NK-92 (cell line): ENCODE measurements around the gene MZF1.
"Not testable (repeated sequence)": the region's sequence is repeated elsewhere in the genome, so short reads cannot be mapped to it uniquely, and the experiment has no call there.

Experiments used
- DNase-seq: peaks from one replicate; lab custom pipeline; 2025; ENCODE audit not compliant: unreplicated experiment; lab: John Stamatoyannopoulos, UW

The MZF1 gene

DNA sequence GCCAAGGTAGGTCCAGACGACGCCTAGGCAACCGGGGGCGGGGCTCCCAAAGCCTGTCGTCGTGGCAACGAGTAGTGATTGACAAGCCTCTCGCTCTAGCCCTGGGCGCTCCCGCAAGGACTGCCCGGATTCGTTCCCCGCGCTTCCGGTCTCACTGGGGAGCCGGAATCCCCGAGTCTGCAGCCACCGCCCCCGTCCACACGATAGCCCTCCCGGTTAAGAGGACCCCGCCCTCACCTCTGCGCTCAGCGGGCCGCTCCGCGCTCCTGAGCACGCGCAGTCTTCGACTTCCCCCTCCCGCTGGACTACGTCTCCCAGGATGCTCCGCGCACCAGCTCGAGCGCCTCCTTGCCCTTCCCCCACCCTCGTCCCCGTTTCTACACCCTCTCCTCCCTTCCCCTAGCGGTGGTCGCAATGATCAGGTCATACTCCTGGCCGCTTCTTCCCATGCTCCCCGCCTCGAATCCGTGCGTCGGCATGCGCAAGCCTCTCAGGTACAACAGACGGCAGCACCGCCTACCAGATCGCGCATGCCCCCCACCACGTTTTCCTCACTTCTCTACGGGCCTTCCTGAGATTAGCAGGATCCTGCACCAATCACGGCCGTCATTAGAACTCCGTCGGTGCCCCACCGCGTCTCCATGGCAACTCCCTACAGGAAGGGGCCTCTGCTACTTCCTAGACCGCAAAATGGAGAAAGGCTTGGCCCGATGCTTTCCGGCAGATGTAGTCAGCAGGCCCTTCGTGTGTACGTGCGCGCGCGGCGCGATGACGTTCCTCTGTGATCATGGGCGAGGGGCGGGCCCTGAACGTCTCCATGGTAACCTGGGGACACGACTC is at the start of gene MZF1:
MZF1 (minus strand) TSS at position 518 of the 840 bp plus-strand sequence. CDS start 1,946 bp downstream, outside the sequence.
- no peak for DNase-seq

DNA sequence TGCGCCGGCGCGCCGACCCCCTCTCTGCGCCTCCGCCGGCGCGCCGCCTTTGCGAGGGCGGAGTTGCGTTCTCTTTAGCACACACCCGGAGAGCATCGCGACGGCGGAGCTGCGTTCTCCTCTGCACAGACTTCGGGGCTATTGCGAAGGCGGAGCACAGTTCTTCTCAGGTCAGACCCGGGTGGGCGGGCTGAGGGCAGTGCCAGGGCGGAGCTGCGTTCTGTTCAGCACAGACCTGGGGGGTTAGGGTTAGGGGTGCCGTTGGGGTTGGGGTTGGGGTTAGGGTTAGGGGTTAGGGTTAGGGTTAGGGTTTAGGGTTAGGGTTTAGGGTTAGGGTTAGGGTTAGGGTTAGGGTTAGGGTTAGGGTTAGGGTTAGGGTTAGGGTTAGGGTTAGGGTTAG is 34.1 kb upstream of the MZF1 start:
- not testable (repeated sequence) for DNase-seq

DNA sequence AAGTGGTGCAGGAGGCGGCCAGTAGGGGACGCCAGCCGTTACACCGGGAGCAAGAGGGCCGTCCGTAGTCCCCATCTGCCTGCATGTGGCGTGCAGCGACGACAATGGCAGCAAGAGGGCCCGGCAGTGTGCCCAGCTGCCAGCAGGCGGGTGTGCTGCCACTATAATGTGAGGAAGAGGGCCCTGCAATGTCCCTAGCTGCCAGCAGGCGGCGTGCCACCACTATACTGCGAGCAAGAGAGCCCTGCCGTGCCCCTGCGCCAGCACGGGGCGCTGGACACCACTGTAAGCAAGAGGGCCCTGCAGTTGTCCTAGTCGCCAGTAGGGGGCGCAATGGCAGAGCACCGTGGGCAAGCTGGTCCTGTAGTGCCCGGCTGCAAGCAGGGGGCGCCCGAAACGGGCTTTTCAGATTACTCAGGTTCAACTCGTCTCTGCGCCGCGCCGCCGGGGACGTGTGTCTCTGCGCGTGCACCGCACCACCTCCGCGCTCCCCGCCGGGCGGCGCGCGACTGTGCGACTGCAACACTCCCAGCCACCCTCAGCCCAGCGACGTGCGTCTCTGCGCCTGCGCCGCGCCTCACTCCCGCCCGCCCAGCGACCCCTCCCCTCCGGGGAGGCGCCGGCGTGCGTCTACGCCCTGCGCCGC is 33.2 kb upstream of the MZF1 start:
- DNase-seq = not testable (repeated sequence)

DNA sequence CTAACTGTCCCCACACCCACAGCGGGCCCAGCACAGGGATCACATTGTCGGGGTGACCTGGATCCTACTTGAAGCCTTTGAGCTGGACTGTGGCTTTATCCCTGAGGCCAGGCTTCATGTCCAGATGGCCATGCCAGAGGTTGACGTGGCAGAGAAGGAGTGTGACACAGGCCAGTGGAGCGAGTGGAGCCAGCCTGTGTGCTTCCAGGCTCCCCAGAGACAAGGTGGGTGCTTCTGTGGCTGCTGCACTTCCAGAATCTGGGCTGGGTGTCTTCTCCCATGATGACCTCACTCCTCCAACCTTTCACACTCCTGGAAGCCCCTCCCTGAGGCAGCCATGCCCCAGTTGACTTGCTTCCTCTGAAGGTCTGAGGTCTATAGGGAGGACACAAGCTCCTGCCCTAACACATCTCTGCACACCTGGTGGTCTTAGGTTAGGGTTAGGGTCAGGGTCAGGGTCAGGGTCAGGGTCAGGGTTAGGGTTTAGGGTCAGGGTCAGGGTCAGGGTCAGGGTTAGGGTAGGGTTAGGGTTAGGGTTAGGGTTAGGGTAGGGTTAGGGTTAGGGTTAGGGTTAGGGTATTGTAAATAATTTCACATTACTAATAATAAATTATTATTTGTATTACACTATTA is 13.1 kb upstream of the MZF1 start:
- no peak for DNase-seq

DNA sequence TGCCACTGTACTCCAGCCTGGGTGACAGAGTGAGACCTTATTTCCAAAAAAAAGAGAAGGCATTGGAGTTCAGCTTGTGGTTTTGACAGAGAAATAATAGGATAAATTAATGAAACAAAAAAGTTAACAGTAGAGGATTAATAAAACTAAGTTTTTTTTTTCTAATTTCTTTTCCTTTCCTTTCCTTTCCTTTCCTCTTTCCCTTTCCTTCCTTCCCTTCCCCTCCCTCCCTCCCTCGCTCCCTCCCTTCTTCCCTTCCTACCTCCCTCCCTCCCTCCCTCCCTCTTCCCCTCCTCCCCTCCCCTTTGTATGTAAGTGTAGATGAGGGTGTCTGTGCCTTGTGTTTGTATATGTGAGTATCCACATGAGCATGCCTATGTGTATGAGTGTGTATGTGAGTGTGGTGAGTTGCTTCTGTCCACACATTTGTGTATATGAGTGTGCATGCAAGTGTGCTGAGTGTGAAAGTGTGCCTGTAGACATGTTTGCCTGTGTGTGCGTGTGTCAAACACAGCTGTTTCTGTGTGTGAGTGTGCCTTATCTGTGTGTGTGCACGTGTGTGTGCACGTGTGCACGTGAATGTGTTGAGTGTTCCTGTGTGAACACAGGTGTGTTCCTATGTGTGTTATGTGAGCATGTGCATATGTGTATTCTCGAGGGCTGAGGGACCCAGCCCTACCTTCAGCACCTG is 12.5 kb upstream of the MZF1 start:
- DNase-seq = no peak

DNA sequence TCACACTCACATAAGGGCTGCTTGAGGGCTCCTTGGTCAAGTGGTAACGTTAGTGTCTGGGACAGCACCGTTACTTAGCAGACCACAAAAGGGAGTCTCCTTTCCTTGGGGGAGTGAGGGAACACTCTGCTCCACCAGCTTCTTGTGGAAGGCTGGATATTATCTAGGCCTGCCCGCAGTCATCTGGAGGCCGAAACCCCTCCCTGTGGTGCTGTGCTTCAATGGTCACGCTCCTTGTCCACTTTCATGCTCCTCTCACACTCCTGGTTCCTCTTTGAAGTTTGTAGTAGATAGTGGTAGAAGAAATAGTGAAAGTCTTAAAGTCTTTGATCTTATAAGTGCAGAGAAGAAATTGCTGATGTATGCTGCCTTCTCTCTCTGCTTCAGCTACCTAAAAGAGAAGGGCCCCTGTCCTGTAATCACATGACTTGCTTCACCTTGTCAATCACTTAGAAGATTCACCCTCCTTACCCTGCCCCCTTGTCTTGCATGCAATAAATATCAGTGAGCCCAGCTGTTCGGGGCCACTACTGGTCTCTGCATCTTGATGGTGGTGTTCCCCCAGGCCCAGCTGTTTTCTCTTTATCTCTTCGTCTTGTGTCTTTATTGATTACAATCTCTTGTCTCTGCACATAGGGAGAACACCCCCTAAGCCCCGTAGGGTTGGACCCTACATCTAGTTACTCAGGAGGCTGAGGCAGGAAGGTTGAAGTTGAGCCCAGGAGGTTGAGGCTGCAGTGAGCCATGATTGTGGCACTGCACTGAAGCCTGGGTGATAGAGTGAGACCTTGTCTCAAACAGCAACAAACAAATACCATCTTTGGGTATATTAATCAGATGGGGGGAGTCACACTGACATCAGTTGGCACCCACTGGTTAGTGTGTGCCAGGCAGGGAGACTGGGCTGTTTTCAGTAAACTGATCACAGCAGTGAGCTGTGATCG is 11.6 kb upstream of the MZF1 start:
- no peak for DNase-seq

- no peak for DNase-seq
These were observed 9.8 kb upstream of the MZF1 start for GRCh38 chr19:58582985-58583384.

- no peak for DNase-seq
These were observed 8.3 kb upstream of the MZF1 start for GRCh38 chr19:58581227-58582141.

GRCh38 chr19:58579473-58580142 is 6.5 kb upstream of the MZF1 start:
- DNase-seq = no peak

DNA sequence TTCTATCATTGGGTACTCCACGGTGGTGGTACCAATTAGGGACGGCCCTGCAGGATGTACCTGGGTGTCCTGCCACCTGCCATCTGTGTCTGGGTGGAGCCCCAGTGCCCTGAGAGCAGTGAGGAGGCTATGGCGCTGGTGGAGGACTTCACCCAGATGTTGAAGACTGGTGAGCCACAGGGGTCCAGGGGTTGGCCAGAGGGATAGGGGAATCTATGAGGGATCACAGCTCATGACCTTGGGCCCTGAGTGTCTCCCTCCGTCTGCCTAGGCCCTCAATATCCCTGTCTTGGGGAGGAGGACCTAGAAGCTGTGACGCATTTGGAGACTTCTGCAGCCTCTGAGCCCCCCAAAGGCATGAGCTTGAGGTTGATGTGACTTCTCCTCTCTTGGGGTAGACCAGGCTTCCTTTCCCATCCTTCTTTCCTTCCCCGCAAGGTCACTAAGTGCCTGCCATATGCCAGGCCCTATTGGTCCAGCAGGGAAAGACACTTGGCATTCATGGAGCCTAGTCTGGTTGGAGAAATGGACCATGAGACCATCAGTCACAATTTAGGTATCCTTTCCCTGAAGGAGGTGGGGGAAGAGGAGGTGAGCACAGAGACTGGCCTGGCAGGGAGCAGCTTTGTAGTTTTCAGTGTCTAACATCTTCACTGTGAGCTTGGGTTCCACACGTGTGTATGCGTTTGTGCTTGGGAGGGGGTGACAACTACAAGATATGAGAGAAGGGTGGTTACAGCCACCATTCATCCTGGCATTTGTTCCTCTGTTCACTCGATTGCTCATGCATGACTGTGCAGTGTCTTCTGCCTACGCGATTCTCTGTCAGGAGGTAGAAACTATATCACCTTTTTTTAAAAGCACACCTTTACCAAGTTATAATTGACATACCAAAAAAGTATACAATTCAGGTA is 5.1 kb upstream of the MZF1 start:
- no peak for DNase-seq

DNA sequence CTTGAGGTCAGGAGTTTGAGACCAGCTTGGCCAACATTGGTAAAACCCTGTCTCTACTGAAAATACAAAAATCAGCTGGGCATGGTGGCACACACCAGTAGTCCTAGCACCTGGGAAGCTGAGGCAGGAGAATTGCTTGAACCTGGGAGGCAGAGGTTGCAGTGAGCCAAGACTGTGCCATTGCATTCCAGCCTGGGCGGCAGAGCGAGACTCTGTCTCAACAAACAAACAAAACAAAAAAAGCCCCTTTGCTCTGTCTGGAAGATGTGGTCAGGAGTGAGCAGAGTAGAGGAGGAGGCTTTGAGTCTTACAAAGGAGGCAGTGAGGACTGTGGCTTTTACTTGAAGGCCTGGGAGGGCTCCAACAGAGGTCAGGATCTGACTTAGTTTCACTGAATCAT is 4.4 kb upstream of the MZF1 start:
- DNase-seq = not testable (repeated sequence)

- no peak for DNase-seq
These were observed 2.3 kb upstream of the MZF1 start for GRCh38 chr19:58575183-58576041.

GRCh38 chr19:58573658-58574164 is 576 bp upstream of the MZF1 start:
- no peak for DNase-seq

GRCh38 chr19:58572026-58572817 is 913 bp downstream of the MZF1 start:
- no peak for DNase-seq

DNA sequence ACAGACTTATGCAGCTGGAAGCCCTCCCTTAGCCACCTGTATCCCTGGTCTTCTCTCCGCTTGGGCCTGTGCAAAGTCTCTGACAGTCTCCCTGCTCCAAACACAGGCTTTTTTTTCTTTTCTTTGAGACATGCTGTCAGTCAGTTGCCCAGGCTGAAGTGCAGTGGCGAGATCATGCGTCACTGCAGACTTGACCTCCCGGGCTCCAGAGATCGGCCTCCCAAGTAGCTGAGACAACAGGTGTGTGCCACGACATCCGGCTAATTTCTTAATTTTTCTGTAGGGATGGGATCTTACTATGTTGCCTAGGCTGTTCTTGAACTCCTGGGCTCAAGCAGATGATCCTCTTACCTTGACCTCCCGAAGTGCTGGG is 1.6 kb downstream of the MZF1 start:
- no peak for DNase-seq
